SKM-1 treated with dmso at 0.1 percent for 144 hours (cell line): ENCODE data around the gene ATP13A4.

Source experiments
- DNase-seq: peaks from one replicate; lab custom pipeline; 2025; ENCODE audit not compliant: unreplicated experiment; lab: John Stamatoyannopoulos, UW

ATP13A4 gene, protein sequence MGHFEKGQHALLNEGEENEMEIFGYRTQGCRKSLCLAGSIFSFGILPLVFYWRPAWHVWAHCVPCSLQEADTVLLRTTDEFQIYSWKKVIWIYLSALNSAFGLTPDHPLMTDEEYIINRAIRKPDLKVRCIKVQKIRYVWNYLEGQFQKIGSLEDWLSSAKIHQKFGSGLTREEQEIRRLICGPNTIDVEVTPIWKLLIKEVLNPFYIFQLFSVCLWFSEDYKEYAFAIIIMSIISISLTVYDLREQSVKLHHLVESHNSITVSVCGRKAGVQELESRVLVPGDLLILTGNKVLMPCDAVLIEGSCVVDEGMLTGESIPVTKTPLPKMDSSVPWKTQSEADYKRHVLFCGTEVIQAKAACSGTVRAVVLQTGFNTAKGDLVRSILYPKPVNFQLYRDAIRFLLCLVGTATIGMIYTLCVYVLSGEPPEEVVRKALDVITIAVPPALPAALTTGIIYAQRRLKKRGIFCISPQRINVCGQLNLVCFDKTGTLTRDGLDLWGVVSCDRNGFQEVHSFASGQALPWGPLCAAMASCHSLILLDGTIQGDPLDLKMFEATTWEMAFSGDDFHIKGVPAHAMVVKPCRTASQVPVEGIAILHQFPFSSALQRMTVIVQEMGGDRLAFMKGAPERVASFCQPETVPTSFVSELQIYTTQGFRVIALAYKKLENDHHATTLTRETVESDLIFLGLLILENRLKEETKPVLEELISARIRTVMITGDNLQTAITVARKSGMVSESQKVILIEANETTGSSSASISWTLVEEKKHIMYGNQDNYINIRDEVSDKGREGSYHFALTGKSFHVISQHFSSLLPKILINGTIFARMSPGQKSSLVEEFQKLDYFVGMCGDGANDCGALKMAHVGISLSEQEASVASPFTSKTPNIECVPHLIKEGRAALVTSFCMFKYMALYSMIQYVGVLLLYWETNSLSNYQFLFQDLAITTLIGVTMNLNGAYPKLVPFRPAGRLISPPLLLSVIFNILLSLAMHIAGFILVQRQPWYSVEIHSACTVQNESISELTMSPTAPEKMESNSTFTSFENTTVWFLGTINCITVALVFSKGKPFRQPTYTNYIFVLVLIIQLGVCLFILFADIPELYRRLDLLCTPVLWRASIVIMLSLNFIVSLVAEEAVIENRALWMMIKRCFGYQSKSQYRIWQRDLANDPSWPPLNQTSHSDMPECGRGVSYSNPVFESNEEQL

DNA sequence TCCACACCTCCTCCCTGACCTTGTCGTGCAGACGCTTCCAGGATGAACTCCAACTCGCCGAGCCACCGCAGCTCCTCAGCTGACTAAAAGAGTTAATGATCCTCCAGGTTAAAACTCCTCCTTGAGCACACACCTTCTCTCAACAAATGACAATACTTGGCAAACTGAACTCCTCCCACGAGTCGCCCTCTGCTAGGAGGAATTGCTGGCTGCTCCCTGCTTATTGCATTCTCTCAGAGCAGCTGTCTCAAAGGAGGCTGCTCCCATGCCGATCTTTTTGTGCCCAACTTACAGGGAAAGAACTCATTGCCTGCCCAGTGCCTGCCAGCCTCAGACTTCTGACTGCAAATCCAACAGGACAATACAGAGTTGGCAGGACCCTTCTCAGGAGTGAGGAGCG, at the start of gene ATP13A4:
TSS of gene ATP13A4 (minus strand) at position 85 of the 400 bp plus-strand sequence. CDS start 96 bp downstream, outside the sequence.
- no peak for DNase-seq

DNA sequence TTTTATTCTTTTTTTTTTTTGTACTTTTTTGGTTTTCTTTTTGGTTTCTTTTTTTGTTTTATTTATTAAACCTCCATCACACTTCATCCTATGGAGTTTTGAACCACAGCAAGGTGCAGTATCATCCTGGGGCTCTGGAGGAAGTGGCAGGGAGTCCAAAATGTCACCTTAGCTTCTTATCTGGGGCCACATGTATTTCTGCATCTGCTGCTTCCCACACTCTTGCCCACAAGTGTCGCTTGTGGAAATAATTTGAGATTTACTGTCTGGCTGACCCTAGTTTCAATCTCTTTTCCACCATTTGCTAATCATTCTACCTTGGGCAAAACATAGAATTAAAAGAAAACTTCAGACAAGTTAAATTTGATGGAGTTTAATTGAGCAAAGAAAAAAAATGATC, 44.7 kb upstream of the ATP13A4 start:
- DNase-seq, result no peak

DNA sequence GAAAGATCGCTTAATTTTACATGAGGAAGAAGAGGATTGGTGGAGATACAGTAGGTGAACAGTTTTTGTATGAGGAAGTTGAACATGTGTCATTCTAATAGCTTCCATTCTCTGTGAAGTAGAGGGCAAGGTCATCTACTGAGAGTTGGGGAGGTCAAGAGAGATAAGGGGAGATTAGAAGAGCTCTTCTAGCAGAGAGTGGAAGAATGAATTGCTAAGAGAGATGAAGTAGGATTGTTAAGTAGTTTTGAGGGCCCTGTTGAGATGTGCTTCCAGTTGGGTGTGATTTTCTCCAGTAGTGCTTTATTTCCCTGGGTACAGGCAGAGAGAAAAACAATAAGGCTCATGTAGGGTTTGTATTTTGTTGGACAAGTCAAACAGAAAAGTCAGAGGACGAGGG, 43.5 kb upstream of the ATP13A4 start:
- no peak for DNase-seq

DNA sequence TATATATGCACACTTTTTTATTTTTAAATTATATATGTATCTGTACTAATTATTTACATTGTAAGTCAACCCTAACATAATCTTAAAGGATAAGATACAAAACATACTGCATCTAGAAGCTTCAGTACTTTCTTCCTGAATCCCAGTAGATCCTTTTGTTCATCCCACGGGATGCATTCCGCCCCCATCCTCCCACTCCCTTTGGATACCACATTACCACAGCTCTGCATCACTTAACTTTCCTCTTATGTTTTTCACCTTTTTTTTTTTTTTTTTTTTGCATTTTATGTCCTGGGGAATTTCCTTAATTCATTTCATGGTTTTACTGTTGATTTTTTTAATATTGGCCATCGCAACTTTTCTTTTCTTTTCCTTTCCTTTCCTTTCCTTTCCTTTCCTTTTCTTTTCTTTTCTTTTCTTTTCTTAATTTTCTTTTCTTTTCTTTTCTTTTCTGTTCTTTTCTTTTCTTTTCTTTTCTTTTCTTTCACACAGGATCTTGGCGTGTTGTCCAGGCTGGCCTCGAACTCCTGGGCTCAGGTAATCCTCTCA, 41.3 kb upstream of the ATP13A4 start:
- DNase-seq, result no peak

DNA sequence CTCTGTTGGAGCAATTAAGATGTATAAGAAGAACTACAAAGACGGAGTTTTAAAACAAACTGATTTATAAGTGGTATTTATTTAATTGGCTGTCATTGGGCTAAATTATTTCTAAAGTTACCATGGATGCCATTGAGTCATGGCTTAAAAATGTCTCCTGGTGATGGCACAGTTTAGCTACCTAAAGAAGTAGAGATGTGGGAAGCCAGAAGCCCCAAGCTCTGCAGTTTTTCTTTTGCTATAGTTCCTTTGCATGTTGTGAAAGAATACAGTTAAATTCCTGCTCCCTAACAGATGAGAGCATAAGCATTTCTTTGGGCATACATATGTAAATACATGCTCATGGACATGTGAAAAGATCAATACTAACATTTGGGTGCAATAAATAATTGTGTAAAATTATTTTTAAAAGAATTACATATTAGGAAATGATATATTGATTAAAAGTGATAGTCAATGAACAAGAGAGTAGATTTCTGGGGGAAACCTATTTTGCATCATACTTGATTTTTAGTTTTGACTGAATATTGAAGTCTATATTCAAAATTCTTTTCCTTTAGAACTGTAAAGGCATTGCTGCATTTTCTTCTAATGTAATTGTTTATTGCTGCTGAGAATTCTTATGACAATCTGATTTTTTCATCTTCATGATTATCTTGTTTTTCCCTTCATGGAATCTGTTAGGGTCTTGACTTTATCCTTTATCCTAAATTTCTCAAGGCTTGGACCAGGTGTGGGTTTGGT, 40.4 kb upstream of the ATP13A4 start:
- DNase-seq, result no peak

DNA sequence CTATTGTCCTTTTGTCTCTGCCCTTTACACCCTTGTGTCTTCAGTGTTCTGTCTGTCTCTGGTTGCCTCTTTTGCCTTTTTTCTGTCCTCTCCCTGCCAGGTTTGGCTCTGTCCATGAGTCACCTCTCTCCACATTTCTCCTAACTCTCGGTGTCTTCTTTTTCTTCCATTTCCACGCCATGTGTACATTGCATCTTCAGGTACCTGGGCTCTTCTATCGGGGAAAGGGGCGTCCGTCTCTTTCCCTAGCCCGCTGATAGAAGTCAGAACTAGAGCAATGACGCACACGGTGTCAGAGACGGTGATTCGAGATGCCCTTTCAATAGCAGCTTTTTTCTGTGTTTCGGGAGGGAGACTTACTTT, 39.0 kb upstream of the ATP13A4 start:
- no peak for DNase-seq

DNA sequence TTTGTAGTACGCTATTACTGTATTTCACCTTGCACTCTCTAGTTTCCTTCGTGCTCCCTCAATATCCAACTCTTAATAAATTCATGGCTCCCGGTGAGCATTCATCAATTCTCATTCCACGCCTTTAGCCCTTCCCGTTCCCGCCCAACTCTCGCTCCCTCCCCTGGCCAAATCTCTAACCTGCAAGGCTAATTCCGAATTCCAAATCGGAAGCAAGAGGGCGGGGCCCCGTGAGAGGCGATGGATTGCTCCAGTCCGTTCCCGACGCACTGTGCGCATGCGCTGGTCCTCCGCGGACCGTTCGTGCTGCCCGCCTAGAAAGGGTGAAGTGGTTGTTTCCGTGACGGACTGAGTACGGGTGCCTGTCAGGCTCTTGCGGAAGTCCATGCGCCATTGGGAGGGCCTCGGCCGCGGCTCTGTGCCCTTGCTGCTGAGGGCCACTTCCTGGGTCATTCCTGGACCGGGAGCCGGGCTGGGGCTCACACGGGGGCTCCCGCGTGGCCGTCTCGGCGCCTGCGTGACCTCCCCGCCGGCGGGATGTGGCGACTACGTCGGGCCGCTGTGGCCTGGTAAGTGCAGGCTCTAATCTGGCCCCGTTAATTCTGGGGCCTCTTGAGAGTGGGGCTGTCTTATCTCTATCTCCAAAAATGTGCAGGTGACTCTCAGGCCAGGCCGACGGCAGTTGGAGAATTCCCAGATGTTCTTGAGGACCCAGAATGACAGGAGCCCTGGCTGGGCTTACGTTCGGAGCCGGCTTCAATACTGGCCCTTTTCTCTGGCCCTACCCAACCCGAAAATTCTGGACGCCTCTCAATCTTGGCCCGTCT, 38.4 kb upstream of the ATP13A4 start, which contains the start of gene OPA1:
TSS of gene OPA1 (plus strand) at position 368 of the 827 bp plus-strand sequence. CDS start at position 538, 170 bp downstream.
- peak; percentile 95 for DNase-seq

DNA sequence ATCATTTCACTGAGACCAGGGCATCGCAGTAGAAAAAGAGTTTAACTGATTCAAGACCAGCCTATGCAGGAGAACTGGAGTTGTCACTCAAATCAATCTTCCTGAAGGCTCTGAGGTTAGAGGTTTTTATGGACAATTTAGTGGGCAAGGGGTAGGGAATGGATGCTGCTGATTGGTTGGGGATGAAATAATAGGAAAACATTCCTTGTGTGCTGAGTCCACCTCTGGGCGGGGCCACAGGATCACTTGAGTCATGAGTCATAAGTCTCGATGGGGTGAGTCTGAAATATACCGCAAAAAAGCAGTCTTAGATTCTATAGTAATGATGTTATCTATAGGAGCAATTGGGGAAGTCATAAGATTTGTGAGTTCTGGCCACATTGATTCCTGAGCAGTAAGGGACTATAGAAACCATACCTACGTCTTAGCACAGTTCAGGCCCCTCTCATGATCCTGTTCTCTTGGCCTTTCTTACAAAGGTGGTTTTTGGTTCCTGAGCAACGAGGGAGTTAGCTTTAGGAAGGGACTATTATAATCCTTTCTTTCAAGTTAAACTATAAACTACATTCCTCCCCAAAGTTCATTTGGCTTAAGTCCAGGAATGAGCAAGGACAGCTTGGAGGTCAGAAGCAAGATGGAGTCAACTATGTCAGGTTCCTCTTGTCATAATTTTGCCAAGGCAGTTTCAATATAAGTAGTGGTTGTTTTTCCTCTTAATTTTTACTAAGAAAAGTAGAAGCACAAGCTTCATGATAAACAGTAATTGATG, 35.6 kb upstream of the ATP13A4 start:
- DNase-seq, result no peak

DNA sequence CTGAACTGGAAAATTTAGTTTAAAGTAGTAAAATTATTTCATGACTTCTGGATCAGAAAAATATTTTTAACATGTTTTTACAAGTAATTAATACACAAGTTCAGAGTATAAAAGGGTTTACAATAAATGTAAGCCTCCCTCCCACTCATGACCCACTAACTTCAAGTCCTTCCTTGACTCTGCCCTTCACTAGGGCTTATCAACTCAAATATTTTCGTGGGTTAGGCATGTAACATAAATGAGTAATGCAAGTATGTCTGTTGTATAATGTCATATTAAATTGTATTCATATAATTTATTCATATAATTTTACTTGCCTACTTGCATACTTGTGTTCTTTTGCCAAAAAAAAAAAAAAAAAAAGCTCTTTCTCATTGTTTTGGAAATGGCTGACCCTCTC, 34.9 kb upstream of the ATP13A4 start:
- no peak for DNase-seq

DNA sequence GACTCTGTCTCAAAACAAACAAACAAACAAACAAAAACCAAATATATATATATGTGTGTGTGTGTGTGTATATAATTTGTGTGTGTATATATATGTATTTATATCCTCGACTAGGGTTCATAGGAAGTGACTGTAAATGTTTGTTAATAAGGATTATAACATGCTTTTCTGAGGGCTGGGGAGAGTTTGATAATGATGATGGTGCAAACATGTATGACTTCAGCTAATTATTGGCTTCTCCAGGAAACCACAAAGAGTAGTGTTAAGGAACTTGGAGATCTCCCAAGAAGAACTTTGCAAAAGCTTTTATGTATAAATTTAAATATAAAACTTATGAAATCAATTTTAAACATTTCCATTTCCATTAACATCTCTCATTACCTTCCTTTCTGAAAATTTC, 34.4 kb upstream of the ATP13A4 start:
- no peak for DNase-seq

DNA sequence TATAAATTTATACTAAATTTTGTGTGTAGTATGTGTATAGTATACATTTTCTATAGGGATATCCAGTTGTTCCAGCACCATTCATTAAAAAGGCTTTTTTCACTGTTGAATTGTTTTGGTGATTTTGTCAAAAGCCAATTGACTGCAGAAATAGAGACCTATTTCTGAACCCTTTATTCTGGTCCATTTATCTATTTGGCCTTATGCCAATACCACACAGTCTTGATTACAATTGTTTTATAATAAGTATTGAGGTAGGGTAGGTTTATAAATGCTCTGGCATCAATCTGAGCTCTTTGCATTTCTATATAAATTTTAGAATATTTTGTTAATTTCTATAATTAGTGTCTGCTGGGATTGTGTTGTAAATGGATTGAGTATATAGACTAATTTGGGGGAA, 31.8 kb upstream of the ATP13A4 start:
- DNase-seq, result no peak

DNA sequence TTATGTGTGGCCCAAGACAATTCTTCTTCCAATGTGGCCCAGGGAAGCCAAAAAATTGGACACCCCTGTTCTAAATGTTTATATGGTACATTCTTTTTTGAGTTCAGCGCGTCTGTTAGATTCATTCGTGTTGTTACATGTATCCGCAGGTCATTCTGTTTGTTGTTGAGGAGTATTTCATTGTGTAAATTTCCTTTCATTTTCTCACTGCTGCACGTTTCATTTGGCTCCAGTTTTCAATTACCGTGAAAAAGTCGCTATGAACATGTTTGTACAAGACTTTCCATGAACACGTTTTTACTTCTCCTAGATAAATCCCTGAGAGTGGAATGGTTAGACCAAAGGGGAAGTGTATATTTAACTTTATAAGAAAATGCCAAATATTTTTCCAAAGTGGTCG, 30.8 kb upstream of the ATP13A4 start:
- no peak for DNase-seq

DNA sequence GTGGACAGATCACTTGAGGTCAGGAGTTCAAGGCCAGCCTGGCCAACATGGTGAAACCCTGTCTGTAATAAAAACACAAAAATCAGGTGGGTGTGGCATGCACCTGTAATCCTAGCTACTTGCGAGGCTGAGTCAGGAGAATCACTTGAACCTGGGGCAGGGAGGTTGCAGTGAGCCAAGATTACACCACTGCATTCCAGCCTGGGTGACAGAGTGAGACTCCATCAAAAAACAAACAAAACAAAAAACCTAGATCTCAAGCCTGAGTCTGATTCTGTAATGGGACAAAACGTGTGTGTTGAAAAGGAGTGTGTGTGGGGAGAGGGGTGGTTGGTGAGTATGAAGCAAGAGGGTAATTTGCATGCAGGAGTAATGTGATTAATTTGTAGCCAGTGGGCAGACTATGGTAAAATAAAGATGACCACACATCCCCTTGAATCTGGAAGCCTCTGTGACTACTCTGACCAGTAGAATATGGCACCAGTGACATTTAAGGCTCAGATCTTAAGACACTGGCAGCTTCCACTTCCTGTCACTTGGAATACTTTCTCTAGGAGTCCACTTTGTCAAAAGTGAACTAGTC, 19.9 kb upstream of the ATP13A4 start:
- DNase-seq, result no peak

DNA sequence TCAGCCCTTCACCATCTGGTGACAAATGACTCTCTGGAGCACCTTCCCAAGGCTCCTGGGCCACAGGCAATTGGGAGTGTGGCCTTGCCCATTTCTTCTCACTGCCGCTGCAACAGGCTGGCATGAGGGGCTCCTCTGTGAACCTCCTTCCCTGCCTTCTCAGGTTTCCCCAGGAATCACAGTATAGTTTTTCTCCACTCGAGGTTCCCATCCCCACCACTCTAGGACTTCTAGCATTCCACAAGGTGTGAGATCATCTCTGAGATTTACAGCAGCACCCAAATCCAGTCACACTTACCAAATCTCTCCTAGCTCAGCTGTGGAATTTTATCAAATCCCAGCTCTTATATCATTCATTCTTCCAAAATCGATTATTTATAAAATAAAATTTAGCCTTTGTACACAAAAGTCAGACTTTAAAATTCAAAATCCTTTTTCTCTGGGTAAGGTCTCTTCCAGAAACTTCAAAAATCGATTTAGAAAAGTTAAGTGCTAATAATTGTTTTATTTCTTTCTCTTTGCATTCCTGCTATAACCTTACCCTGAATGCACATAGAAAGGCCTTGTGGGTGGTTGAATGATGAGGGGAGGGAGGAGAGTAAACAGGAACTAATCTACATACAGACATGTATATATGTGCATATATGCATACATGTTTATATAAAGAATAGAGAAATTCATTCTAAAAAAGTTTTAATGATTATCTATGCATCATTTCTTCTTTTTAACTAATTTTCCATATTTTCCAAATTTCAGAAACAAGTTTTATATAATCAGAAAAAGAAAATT, 18.9 kb upstream of the ATP13A4 start:
- no peak for DNase-seq

DNA sequence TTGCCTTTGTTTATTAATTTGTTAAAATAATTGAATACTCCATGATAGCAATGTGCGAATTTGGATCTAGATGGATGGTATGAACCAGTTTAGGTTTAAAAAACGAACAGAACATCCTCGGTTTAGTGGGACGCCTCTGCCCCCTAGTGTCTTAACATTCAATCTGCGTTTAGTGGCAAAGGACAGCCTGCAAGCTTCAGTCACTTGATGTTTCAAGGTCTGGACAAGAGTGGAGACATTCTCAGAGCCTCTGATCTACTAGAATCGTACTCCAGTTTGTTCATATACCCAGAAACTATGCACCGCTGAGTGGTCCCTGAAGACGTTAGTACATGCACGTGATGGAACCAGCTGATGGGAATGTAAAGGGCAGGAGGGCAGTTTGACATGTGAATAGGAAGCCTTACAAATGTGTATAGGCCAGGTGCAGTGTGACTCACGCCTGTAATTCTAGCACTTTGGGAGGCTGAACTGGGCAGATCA, 17.8 kb upstream of the ATP13A4 start:
- peak; percentile 44 for DNase-seq

DNA sequence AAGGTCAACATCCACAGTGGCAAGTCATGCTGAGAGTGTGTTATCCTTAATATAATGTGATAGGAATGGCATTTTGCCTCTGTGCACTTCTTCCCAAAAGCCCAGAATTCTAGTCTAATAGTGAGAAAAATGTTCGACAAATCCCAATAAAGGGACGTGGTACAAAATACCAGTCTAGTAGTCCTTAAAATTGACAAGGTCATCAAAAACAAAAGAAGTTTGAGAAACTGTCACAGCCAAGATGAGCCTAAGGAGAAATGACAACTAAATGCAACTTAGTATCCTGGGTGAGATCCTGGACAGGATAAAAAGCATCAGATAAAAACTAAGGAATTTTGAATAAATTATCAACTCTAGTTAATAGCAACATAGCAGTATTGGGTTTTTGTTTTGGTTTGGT, 14.4 kb upstream of the ATP13A4 start:
- no peak for DNase-seq

DNA sequence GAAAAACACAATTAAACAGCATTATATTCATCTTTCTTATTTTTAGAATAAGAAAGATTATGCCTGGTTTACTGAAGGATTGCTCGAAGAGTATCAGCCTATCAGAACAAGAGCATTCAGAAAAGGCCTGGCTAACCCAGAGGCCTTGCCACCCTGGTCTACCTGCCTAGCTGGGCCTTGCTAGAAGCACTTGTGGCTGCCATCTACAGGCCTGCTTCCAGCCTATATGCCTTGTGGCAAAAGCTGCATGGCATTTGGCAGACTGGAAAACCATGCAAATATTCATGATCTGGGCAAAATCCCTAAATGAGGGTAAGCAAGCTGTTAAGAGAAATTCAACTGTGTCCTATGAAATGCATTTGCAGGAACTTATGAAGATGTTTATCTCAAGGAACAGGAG, 9.3 kb upstream of the ATP13A4 start:
- DNase-seq, result no peak

DNA sequence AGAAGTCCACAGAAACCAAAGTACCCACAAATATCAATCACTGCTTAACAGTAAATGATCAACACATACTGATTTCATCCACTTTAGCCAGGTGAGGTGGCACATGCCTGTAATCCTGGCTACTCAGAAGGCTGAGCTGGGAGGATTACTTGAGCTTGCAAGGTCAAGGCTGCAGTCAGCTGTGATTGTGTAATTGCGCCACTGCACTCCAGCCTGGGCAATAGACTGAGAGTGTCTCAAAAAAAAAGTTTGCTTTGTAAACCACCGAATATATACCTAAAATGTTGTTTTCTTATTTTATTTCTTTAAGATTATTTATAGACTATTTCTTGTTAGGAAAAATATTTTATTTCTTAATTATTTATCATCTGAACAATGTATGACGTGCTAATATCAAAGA, 8.7 kb upstream of the ATP13A4 start:
- no peak for DNase-seq
